Neural cell (in vitro differentiated cells): ENCODE results near the gene JPH2.

Experiments
- CTCF ChIP-seq: fragments of 450-650 bp; IDR thresholded peaks from 2 replicates; pipeline ENCODE4 v1.5.1; 2014; ENCODE audit warnings: antibody characterized with exemption, mild to moderate bottlenecking, moderate library complexity; ENCODE audit not compliant: poor library complexity, severe bottlenecking
- POLR2AphosphoS5 ChIP-seq: IDR thresholded peaks from 2 replicates; pipeline ENCODE4 v1.6.1; 2012
- RAD21 ChIP-seq: fragments of 450-650 bp; conservative IDR thresholded peaks from 2 replicates; pipeline ENCODE4 v1.6.1; 2014; ENCODE audit warnings: antibody characterized with exemption, mild to moderate bottlenecking, moderate library complexity
- TAF1 ChIP-seq: IDR thresholded peaks from 2 replicates; pipeline ENCODE4 v1.6.1; 2012; ENCODE audit warnings: low read depth
- TF ChIP-seq, protein P1 (sequence below): IDR thresholded peaks from 2 replicates; pipeline ENCODE4 v1.6.1; 2012; ENCODE audit warnings: borderline replicate concordance

DNA sequence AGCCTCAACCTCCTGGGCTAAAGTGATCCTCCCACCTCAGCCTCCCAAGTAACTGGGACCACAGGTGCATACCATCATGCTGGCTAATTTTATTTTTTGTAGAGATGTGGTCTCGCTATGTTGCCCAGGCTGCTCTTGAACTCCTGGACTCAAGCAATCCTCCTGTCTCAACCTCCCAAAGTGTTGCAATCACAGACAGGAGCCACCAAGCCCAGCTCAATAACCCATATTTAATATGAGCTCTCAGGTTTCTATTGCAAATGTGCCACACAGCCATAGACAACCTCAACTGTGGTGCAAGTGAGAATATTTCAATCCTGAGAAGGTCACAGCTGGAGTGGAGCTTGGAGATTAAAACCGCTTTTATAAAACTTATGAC is 14.4 kb downstream of the JPH2 start:
- TF ChIP-seq CTCF = no peak
- TF ChIP-seq TAF1 = no peak
- TF ChIP-seq POLR2AphosphoS5 = no peak
- TF ChIP-seq, protein P1, sequence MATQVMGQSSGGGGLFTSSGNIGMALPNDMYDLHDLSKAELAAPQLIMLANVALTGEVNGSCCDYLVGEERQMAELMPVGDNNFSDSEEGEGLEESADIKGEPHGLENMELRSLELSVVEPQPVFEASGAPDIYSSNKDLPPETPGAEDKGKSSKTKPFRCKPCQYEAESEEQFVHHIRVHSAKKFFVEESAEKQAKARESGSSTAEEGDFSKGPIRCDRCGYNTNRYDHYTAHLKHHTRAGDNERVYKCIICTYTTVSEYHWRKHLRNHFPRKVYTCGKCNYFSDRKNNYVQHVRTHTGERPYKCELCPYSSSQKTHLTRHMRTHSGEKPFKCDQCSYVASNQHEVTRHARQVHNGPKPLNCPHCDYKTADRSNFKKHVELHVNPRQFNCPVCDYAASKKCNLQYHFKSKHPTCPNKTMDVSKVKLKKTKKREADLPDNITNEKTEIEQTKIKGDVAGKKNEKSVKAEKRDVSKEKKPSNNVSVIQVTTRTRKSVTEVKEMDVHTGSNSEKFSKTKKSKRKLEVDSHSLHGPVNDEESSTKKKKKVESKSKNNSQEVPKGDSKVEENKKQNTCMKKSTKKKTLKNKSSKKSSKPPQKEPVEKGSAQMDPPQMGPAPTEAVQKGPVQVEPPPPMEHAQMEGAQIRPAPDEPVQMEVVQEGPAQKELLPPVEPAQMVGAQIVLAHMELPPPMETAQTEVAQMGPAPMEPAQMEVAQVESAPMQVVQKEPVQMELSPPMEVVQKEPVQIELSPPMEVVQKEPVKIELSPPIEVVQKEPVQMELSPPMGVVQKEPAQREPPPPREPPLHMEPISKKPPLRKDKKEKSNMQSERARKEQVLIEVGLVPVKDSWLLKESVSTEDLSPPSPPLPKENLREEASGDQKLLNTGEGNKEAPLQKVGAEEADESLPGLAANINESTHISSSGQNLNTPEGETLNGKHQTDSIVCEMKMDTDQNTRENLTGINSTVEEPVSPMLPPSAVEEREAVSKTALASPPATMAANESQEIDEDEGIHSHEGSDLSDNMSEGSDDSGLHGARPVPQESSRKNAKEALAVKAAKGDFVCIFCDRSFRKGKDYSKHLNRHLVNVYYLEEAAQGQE = no peak
- no peak for TF ChIP-seq RAD21
